Bronchial epithelial cell (primary cell): ENCODE data around the gene MASP1. TPM values are rescaled to one million over a fixed set of nuclear protein-coding genes. Genes with fewer than 3 reads are reported as not detected.
"Not testable (repeated sequence)": the region's sequence is repeated elsewhere in the genome, so short reads cannot be mapped to it uniquely, and the experiment has no call there.

Experiments
- DNase-seq: peaks from one replicate; pipeline ENCODE4 v3.0.0-alpha.2; 2010; ENCODE audit warnings: low read depth
- FAIRE-seq: peaks from 2 replicates; lab custom pipeline; 2011; peaks lifted over from hg19 to GRCh38; lab: Jason Lieb, UNC
- H3K27me3 ChIP-seq: 2 replicates; pipeline ENCODE4 v1.5.1; 2011; ENCODE audit warnings: low read length; ENCODE audit not compliant: control insufficient read depth, insufficient read depth
- H3K36me3 ChIP-seq: 2 replicates; pipeline ENCODE4 v1.5.1; 2011; ENCODE audit warnings: low read length; ENCODE audit not compliant: control insufficient read depth, insufficient read depth
- H3K4me3 ChIP-seq: 2 replicates; pipeline ENCODE4 v1.5.1; 2011; ENCODE audit warnings: mild to moderate bottlenecking, low read depth, low read length, control low read depth
- CTCF ChIP-seq: IDR thresholded peaks from 2 replicates; pipeline ENCODE4 v1.5.1; 2011; ENCODE audit warnings: mild to moderate bottlenecking, moderate library complexity, low read length, control low read depth, inconsistent platforms; ENCODE audit not compliant: insufficient read depth, severe bottlenecking
- total RNA-seq: library from RNA; depleted of rRNA; stranded (reverse); fragments of >200 nt; gene quantifications from 2 replicates; pipeline ENCODE4 v1.2.1, GENCODE V29; 2014

MASP1 gene
- total RNA-seq, 1 donor from 2014 or later: 3.9 TPM

- FAIRE-seq: no peak
Observed at GRCh38 chr3:187210091-187210490, 81.4 kb downstream of the MASP1 start.

GRCh38 chr3:187209491-187209890, 82.0 kb downstream of the MASP1 start:
- no peak for TF ChIP-seq CTCF
- DNase-seq (no peak), FAIRE-seq (no peak)
- H3K36me3 ChIP-seq: no peaks in the 10 kb centered on the region
- no peaks in the 10 kb centered on the region for H3K27me3 ChIP-seq
- H3K4me3 ChIP-seq: no peak overlapping the region

More at GRCh38 chr3:187210091-187210490, 81.4 kb downstream of the MASP1 start:
- Histone ChIP-seq H3K36me3 (no peaks in the 10 kb centered on the region), H3K4me3 (no peak overlapping the region), H3K27me3 (no peaks in the 10 kb centered on the region)
- DNase-seq: no peak
- TF ChIP-seq CTCF: no peak

- no peak overlapping the region for H3K4me3 ChIP-seq
- DNase-seq (peak; percentile 93), FAIRE-seq (no peak)
- no peak for TF ChIP-seq CTCF
- no peaks in the 10 kb centered on the region for H3K27me3 ChIP-seq
- no peaks in the 10 kb centered on the region for H3K36me3 ChIP-seq
Observed at GRCh38 chr3:187208159-187208558, 83.4 kb downstream of the MASP1 start.

GRCh38 chr3:187207624-187208023, 83.9 kb downstream of the MASP1 start:
- H3K4me3 ChIP-seq: no peak overlapping the region
- no peaks in the 10 kb centered on the region for H3K27me3 ChIP-seq
- FAIRE-seq (no peak), DNase-seq (no peak)
- H3K36me3 ChIP-seq: no peaks in the 10 kb centered on the region
- no peak for TF ChIP-seq CTCF

GRCh38 chr3:187207062-187207461, 84.5 kb downstream of the MASP1 start:
- no peak for TF ChIP-seq CTCF
- Histone ChIP-seq H3K36me3 (no peaks in the 10 kb centered on the region), H3K27me3 (no peaks in the 10 kb centered on the region), H3K4me3 (no peak overlapping the region)
- FAIRE-seq (no peak), DNase-seq (no peak)

GRCh38 chr3:187205683-187206082, 85.9 kb downstream of the MASP1 start:
- Histone ChIP-seq H3K36me3 (no peaks in the 10 kb centered on the region), H3K4me3 (no peak overlapping the region), H3K27me3 (no peaks in the 10 kb centered on the region)
- DNase-seq (no peak), FAIRE-seq (no peak)
- no peak for TF ChIP-seq CTCF

- not testable (repeated sequence) for H3K36me3 ChIP-seq, H3K4me3 ChIP-seq, H3K27me3 ChIP-seq, DNase-seq, FAIRE-seq
Observed at GRCh38 chr3:187199463-187200050, 92.0 kb downstream of the MASP1 start.
